Midbrain (tissue), 1 donor: ENCODE data around the gene LHFPL3.

Experiments used
- DNase-seq: peaks from one replicate; lab custom pipeline; 2025; lab: John Stamatoyannopoulos, UW

The LHFPL3 gene

DNA sequence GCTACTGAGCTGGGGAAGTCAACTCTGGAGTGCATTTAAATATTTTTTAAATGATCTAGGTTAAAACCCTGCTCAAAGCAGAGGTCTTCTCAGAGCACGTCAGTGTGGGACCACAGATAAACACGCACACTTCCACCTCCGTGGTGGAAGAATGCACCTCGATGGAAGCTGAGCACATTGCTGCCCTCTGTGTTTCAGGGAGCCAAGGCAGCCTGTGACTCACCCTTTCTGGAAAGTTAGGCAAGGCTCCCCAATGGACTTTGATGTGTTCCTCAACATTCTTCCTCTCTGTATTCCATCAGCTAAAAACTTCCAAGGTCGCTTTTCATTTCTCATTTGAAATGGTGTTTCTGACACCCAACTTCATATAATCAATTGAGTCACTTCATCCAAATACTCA is 514.8 kb downstream of the LHFPL3 start:
- DNase-seq = no peak

DNA sequence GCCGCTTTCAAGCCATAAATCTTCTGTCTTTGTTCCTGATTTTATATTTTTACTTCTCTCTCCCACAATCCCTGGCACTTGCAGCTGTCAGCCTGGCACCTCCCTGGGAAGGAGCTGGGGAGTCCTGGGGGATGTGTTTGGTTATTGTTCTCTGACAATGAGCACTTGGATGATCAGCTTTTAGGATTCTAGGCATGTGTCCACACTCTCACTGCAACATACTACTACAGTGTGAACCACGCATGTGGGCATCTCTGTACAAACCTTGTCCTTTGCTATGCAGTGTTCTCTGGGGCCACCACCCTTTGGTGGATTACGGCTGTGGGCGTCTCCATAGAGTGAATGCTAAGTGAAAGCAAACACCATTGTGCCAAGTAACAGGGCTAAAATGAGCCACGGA is 517.2 kb downstream of the LHFPL3 start:
- peak; percentile 59 for DNase-seq

DNA sequence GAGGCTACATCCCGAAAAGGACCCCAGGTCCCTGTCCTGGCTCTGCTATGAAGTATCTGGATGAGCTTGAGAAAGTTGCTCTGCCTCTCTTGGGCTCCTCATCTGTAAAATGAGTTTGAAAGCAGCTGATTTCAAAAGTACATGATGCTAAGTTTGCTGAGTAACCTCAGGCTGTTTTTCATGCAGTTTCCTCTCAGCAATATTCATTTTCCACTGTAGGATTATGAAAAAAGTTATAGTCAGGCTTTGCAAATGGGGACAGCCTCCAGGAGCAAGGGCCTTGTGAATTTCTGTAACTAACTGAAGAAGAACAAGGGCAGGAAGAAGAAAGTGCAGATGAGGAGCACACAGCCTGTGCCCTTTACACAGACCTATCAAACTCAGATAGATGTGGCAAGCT is 518.3 kb downstream of the LHFPL3 start:
- no peak for DNase-seq

DNA sequence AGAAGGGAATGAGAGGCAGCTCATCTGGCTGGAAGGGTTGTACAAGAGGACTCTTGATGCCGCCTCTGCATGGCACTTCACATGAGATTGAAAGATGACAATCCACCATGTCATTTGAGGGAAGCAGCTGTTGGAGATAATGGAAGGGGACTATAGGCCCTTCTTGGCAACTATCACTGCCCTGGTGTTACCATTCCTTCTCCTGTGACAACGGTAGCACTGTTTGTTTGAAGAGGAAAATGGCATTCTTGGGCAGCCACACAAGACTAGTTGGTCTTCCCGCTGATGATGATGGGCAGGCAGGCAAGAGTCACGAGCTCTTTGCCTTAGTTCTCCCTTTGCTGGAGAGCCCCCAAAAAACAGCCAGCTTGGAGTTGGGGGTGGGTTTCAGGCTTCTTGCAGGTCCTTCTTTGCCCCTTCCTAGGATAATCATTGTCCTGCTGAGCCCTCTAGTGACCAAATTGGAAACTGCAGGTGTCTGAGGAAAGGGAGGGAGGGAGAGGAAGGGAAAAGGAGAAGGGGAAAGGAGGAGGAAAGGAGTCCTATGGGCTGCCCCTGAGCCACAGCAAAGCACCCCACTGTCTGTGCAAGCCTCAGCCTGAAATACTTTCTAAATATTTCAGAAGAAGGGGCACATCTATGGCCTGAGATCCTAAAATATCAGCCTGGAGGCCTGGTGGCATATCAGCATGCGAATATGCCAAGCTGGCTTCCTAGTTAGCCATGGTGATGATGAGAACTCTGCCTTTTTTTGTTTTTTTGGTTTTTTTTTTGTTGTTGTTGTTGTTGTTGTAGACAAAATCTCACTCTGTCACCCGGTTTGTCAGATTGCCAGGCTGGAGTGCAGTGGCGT is 520.0 kb downstream of the LHFPL3 start:
- DNase-seq = peak; percentile 86

DNA sequence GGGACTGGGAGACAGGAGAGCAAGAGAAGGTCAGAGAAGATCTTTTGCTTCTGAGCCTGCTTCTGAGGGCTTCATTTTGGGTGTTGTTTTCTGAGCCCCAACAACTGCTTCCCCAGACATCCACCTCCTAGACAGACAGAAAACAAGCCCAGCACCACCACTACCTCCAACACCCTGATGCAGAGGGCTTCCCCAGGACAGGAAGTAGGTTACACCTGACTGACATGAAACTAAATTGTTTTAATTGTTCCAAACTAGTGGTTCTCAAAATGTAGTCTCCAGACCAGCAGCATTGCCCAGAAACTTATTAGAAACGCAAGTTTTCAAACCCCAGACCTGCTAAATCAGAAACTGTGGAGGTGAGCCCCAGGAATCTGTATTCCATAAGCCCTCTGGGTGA is 522.0 kb downstream of the LHFPL3 start:
- DNase-seq = no peak

DNA sequence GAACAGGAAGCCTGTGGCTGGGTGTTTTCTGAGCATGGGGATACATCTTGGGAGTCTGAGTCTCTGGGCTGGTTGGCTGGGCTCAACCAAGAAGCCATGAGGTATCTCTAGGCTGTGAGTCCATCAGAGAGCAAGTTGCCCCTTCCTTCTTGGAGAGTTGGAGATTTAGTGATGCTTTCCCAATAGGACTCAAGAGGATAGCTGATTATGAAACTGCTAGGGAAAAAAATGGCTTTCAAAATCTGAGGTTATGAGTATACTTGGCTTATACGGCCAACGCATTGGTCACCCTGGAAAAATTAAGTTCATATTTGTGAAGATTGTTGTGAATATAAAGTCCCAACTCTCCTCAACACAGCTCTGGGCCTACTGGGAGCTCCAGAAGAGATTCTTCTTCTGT is 522.9 kb downstream of the LHFPL3 start:
- no peak for DNase-seq

DNA sequence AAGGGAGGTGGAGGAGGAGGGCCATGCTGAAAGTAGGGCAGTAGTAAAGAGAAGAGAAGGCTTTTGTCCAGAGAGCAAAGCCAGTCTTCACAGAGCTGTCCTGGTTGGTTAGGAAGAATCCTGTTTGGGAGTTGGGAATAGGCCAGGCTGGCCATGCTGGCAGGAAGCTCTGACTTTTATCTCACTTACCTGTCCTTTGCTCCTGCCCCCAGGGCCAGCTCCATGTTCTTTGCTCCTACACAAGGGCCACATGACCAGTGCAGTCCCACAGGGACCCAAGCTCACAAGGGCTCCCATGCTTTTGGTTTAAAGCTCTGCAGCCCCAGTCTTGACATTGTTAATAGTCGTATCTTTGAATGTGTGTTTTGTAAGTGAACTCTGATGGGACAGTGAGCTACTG is 524.0 kb downstream of the LHFPL3 start:
- no peak for DNase-seq

DNA sequence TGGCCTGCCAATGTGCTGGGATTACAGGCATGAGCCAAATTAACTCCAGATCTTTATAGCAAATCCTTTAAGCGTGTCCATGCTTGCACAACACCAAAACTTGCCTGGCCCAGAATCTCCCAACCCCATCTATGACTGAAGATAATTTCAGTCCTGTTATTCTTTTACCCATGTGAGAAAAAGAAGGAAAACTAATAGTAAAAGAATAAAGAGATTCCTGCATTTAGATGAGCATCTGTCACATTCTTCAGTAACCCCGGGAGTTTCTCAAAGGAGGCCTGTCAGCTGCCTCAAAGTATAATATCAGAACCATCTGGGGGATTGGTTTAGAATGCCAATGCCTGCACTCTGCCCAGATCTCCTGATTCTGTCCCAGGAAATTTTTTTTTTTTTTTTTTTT is 527.5 kb downstream of the LHFPL3 start:
- DNase-seq = no peak

DNA sequence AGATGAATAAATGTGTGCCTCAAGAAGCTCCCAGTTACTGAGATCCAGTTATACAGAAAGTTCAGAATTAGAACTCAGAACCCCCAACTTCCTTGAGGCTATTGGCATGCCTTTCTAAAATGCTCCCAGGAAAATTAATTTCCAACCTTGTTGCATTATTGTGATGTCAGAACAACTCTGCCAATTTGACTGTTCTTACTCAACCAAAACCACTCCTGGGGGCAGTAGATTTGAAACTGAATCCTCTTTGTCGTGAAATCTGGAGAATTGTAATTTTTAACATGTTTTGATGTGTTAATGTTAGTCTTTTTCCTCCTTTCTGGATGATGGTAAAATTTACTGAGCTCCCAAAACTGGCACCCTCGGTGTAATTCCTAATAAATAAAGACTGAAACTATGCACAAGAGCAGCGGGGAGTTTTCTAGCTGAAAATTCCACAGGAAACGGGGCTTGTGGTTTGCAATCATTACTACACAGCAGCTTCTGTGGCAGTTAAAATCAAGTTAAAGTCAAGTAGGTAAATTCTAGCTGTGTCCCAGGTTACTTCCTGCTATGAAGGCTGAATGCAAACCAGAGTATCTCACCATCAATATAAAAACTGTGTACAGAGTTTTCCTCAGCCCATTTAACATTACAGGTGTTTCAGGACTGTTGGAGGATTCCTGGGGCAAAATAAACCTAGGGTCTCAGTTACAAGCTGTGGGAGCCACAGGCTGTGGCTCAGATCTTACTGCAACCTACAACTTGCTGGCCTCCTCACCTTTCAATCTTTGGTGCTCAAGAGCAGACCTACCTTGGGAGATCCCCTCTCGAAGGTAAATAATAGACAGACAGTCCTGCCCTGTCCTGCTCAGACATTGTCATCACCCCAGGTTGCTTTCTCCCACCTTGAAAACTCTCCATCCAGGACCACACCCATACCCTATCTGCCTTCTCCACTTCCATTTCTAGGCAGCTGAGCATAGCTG is 529.3 kb downstream of the LHFPL3 start:
- DNase-seq = no peak

DNA sequence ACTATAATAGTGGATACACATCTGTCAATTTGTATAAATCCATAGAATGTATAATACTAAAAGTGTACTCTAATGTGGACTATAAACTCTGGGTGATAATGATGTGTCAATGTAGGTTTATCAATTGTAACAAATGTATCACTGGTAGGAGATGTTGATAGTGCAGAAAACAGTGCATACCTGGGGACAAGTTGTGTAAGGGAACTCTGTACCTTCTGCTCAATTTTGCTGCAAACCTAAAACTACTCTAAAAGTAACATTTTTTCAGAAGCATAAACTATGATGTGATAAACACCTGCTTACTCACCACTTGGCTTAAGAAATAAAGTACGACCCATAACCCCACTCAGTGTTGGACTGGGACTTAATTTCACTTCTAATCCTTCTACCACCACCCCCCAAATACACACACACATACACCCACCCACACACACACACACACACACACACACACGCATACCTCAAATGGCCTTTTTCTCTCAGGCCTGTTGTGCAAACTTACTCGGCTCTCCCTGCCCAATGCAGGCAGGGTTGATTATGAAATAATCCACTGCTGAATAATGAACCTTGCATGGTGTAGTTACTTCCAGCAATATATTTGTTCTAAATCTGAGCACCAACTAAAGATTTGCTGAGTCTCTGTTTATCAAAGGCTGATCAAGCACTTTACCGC is 531.5 kb downstream of the LHFPL3 start:
- DNase-seq = no peak

DNA sequence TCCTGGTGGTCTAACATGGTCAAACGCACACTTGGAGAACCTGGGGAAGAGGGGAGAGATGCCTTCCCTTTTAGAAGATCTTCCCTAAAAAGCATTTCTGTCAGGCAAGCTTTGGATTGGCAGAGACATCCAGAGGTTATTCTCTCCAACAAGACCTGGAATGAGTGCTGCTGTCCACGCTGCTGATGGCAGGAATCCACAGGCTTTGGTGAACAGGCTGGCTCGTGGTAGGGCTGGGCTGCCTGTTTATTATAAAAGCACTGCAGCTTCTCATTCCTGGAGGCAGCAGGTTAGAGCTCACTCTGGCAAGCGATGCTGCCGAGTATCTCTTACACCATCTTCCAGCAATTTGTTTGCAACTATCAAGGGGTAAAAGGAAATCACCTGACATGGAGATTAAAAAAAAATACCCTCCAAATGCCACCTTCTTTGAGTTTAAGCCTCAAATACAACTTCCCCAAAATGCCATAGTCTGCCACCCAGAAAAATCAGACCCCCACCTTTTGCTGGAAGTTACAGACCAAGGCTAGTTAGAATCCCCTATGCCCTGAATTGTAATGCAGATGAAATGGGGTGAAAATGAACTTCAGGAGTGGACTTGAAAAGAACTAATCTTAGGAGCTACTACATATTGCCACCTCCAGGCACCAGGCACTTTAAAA is 533.5 kb downstream of the LHFPL3 start:
- no peak for DNase-seq

DNA sequence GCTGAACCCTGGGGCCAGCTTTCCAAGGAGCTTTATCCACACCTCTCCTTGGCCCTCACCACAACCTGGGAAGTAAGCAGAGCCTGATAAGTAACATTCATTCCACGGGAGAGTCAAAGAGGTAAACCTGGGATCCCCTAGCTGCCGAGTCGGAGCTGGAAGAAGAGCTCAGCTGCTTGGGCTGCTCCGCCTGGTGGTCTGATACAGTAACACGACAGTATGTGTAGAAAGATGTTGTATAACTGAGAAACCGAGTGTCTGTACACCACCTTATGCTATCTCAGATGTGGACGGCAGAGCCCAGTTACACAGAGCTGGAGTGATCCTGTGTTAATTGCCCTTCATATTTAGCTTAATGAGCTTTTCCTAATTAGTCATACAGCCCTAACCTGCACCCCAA is 534.3 kb downstream of the LHFPL3 start:
- DNase-seq = no peak

DNA sequence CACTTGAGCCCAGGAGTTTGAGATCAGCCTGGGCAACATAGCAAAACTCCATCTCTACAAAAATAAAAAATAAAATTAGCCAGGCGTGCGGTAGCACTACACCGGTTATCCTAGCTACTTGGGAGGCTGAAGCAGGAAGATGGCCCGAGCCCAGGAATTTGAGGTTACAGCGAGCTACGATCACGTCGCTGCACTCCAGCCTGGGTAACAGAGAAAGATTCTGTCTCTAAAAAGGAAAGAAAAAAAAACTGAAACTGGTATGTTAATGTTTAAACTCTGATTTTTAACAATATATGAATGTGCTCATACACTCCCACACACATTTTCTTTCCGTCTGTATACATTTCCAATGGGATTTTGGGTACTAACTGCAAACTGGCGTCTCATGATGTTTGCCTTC is 545.0 kb downstream of the LHFPL3 start:
- no peak for DNase-seq

DNA sequence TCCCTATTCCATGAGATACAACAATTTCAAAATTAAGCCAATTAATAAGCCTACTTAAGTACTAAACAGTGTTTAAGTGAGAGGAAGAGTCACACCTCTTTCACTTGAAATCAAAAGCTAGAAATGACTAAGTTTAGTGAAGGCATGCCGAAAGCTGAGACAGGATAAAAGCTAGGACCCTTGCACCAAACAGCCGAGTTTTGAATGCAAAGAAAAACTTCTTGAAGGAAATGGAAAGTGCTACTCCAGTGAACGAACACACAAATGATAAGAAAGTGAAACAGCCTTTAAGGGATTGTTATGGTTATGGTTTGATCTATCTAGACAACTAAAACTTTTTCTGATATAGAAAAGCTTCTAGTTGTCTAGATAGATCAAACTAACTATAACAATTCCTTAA is 550.2 kb downstream of the LHFPL3 start:
- no peak for DNase-seq

DNA sequence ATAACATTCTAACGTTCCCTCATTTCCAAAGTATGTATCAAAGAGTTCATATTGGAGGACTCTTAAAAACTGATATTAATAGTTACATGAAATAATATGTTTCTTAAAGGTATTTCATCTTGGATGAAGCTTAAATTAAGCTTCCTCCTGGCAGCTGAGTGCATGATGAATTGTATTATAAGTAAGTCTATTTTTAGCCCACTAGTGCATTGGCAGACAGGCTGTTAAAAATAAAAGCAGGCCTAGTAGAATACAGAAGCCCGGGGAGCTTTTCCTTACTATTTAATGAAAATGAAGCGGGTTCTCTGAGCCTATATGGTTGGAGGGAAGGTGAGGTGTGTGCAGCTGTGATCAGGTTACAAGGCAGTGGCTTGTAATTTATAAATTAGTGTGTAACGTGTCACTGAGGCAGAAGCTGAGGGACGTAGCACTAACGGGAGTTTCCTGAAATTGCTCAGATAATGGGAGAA is 554.9 kb downstream of the LHFPL3 start:
- no peak for DNase-seq

DNA sequence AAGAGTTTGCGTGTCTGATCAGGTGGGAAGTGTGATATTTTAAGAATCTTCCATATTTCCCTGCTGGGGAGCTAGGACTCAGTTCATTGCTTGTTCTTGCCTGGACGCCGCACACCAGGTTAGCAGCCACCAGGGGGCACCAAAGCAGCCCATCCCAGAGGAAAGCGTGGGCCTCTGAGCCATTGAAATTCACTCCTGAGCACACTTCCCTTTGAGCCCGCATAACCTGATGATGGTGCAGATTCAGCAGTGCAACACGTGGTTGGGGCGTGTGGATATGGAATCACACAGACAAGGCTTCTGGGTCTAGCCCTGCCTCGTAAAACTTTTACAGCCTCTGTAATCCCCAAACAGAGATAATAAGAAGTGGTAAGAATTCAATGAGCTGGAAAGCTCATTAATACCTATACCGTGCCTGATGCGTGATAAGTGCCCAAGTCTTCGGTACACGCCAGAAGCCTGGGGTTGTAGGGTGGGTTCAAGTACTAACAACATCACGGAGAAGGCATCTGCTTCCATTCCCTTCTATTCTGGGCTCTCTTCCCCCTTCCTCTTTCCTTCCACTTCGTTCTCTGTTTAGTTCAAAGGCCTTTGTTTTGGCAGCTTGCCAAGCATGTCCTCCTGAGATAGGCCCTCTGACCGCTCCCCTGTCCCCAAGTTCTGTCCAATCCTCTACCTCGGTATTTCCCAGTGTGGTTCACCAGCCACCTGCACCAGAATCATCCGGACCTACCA is 555.5 kb downstream of the LHFPL3 start:
- DNase-seq = peak; percentile 83

DNA sequence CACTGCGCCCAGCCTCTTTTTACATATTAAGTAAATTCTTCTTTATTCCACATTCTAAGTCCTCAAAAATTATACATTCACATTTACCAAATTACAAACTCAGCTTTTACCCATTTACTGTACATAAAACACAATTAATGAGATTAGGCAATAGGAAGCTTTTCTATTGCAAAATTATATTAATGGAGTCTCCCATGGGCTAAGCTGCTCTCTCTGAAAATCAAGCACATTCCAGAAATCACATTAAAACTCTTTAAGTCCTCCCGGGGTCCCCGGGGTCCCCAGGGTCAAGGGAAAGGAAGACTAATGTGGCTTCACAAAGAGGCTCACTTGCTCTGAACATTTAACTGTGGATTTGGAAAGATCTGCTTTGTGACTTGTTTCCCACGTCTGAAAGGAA is 558.2 kb downstream of the LHFPL3 start:
- no peak for DNase-seq

DNA sequence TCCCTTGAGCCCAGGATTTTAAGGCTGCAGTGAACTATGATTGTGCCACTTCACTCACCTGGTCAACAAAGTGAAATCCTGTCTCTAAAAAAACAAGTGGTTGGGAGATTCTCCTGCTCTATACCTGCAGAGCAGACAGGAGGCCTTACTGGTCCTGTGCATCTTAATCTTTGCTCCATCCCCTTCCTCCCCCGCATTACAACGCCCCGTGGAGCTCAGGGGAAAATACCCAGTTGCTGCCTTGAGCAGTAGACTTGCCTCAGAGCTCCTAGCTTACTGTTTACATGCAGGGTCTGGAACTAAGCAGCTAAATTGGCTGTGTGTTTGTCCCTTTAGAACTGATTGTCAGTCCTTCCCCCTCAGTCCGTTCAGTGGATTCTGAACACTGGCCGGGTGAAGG is 561.8 kb downstream of the LHFPL3 start:
- DNase-seq = no peak

DNA sequence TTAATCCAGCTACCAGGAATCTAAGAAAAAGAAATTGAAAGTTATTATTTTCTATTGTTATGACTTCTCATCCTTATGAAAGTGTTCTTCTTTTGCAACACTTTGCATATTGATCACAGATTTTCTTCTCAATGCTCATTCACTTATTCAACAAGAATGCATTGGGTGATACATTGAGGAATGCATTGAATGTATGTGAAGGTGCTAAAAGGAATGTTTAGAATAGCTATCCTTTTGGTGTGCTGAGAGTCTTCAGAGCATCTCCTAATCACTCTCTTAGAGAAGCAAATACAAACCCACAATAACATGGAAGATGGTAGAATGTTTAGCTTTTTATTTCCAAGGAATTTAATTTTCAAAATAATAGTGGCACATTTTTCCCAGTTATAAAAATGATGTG is 563.5 kb downstream of the LHFPL3 start:
- no peak for DNase-seq

DNA sequence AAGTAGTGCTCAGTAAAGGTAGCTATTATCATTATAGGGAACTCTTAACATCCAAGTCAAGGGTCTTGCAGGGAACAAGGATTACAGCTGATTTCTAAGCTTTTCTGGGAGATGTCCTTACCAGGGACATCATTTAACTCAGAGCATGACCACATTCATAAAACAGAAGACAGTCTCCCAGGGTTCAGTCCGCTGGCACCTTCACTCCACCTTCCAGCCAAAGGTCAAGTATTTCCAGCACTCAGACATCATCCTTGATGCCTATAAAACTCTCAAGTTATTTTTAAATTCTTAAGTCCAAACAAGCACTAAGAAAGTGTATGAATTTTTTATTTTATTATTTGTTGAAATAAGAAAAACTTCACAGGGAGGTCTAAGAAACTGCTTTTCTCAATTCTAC is 565.9 kb downstream of the LHFPL3 start:
- no peak for DNase-seq
